ENCODE results near the gene KCNG1. TPM values are rescaled to one million over a fixed set of nuclear protein-coding genes. Genes with fewer than 3 reads are reported as not detected.

Gene KCNG1
- total RNA-seq, 1 donor from 2014 or later = 7.4 TPM

DNA sequence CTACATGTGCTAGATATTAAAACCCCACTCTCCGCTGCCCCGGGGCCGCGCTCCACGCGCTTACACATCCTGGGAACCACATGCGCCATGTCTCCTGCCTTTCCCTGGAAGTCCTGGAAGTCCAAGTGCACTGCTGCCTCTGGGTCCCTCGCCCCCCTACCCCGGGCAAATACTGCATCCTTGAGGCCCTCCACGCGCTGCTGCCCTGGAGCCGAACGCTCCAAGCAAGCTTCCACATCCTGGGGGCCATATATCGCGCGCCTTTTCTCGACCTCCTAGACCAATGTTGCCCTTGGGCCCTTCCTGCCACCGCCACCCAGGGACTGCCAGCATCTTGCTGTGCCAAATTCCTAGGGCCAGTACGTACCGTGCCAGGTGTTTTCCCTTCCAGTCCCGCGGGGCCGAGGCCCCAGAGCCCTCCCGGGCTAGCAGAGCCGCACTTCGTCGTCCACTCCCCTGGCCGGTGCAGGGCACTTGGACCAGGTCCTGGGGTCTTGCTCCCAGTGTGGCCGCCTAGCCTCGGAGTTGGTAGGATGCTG lies 779 bp upstream of the KCNG1 start:
- intact Hi-C loops (cut with micrococcal nuclease) = loop anchor here (1.0 to 5.0 kb wide), 2 partner anchors 12 to 69 kb away; no protein-coding TSS in a partner anchor
- ChIA-PET POLR2A (interaction anchor here (0.9 to 1.5 kb wide), 3 partner anchors 11 to 233 kb away, joined by 3 read pairs; no protein-coding TSS in a partner anchor), CTCF (no interaction called here)
- peaks cover 39% of the 10 kb centered on the region for H3K27me3 Mint-ChIP-seq
- DNase-seq = no peak
- TF ChIP-seq, protein P1, sequence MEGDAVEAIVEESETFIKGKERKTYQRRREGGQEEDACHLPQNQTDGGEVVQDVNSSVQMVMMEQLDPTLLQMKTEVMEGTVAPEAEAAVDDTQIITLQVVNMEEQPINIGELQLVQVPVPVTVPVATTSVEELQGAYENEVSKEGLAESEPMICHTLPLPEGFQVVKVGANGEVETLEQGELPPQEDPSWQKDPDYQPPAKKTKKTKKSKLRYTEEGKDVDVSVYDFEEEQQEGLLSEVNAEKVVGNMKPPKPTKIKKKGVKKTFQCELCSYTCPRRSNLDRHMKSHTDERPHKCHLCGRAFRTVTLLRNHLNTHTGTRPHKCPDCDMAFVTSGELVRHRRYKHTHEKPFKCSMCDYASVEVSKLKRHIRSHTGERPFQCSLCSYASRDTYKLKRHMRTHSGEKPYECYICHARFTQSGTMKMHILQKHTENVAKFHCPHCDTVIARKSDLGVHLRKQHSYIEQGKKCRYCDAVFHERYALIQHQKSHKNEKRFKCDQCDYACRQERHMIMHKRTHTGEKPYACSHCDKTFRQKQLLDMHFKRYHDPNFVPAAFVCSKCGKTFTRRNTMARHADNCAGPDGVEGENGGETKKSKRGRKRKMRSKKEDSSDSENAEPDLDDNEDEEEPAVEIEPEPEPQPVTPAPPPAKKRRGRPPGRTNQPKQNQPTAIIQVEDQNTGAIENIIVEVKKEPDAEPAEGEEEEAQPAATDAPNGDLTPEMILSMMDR (IDR thresholded peaks at IDR 0.05) = no peak
- H3K4me3 Mint-ChIP-seq = peak overlapping the region; percentile 78
- H3K27ac Mint-ChIP-seq = peak overlapping the region; percentile 31
- H3K36me3 Mint-ChIP-seq (ENCODE audit: low read depth) = no peaks in the 10 kb centered on the region
- H3K4me1 Mint-ChIP-seq = peaks cover 16% of the 10 kb centered on the region
- ATAC-seq (ENCODE audit: low read depth) = no peak
- H3K9me3 Mint-ChIP-seq = no peaks in the 10 kb centered on the region

DNA sequence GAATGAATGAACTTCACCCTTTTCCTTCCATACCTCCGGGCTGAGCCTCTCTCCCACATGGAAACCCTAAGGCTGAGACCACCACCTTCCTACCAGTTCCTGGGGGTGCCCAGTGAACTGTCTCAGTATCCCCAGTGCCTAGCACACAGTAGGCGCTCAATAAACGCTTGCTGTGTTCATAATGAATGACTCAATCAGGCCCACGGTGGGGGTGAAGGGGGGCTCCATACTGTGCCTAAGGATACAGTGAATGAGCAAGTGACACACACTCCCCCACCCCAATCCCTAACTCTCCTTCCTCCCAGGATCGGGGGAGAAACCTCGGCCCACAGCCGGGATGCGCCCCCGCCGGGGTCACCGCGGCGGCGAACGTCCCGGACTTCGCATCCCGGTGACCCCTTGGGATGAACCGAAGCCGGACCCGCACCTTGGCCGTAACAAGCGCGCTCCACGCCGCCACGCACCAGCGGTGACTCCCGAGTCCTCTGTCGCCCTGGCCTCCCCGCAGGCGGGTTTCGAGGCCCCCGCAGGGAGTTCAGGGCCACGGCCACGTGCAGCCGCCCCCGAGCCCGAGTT lies 592 bp downstream of the KCNG1 start:
- no peak overlapping the region for H3K27ac Mint-ChIP-seq
- TF ChIP-seq, protein P1 (IDR thresholded peaks at IDR 0.05) = no peak

DNA sequence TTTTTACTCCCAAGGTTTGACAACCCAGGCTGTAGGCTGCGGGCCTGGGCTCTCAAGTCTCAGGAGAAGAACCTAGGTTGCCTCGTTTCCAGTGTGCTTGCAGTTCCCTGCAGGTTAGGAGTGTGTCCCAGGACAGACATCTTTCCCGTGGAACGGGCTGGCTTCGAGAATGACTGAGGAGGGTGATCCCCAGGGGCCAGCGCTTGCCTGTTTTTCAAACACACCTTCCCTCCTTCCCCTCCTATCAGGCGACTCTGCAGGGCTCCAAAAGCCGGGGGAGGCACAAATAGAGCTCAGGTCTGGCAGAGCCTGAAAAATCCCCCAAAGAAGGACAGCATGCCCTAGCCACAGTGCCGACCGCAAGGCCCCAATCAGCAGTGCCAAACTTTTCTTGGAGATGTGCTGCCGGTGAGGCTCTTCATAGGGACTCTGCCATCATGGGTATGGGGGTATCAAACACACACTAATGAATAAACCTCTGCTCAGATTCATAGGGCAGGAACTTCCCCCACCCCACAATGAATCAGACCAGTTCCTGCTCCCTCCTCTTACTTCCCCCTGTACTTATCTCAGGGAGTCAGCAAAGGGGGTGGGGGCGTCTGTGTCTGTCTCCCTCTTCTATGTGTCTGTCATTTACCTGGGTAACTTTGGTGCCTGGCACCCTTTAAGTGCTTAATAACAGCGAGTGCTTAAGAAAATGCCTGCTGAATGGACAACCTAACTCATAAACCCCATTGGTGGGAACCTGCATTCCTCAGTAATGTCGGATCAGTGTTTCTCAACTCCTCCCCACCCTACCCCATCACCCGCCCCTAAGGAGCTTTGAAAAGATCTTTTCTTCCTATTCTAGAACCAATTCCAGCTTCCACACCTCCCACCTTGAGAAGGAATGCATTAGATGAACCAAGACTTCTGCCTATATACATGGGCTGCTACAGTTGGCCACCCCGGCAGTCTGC lies 1.6 kb downstream of the KCNG1 start:
- H3K9me3 Mint-ChIP-seq = no peaks in the 10 kb centered on the region
- TF ChIP-seq, protein P1 (IDR thresholded peaks at IDR 0.05) = no peak
- H3K27ac Mint-ChIP-seq = peak overlapping the region; percentile 10
- H3K36me3 Mint-ChIP-seq (ENCODE audit: low read depth) = no peaks in the 10 kb centered on the region
- DNase-seq (no peak), ATAC-seq (ENCODE audit: low read depth) (peak; percentile 19)
- H3K27me3 Mint-ChIP-seq = peaks cover 32% of the 10 kb centered on the region
- intact Hi-C loops (cut with micrococcal nuclease) = loop anchor here (5.0 kb wide), 1 partner anchor 71 kb away; no protein-coding TSS in a partner anchor
- POLR2A ChIA-PET = interaction anchor here (0.7 to 0.8 kb wide), 2 partner anchors 8 to 13 kb away, joined by 4 to 7 read pairs; no protein-coding TSS in a partner anchor
- CTCF ChIA-PET = no interaction called here
- peak overlapping the region; percentile 74 for H3K4me3 Mint-ChIP-seq
- peaks cover 16% of the 10 kb centered on the region for H3K4me1 Mint-ChIP-seq

More for the DNA sequence above, 592 bp downstream of the KCNG1 start:
- intact Hi-C loops (cut with micrococcal nuclease) = loop anchor here (5.0 kb wide), 1 partner anchor 70 kb away; no protein-coding TSS in a partner anchor
- Mint-ChIP-seq H3K4me3 (peak overlapping the region; percentile 74), H3K4me1 (peaks cover 16% of the 10 kb centered on the region), H3K27me3 (peaks cover 32% of the 10 kb centered on the region), H3K36me3 (ENCODE audit: low read depth) (no peaks in the 10 kb centered on the region), H3K9me3 (no peaks in the 10 kb centered on the region)
- POLR2A ChIA-PET = interaction anchor here (0.7 to 1.5 kb wide), 4 partner anchors 7 to 106 kb away, joined by 3 to 7 read pairs (median 4); no protein-coding TSS in a partner anchor
- ATAC-seq (ENCODE audit: low read depth) = no peak
- CTCF ChIA-PET = no interaction called here
- DNase-seq = no peak

DNA sequence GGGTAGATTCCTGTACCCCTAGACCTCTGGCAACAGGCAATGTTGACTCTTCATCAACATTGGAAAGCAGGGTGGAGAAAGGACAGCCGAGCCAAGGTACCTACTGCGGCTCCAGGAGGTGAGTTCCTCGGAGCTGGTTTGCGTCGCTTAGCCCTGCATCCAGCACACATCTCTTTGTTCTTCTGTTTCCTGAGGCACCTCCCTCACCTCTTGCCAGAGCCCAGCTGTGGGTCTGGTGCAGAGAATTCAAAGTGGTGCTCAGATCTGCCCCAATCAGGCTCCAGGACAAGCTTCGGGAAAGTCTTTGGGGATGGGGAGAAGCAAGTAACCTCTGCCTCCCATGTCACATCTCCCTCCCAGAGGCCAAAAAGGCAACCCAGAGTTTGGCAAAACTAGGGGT lies 2.2 kb downstream of the KCNG1 start:
- no peak overlapping the region for H3K4me3 Mint-ChIP-seq
- TF ChIP-seq, protein P1 (IDR thresholded peaks at IDR 0.05) = no peak
- peak overlapping the region; percentile 12 for H3K27ac Mint-ChIP-seq
- H3K27me3 Mint-ChIP-seq = peaks cover 32% of the 10 kb centered on the region
- no peak for ATAC-seq (ENCODE audit: low read depth)
- POLR2A ChIA-PET = no interaction called here
- intact Hi-C loops (cut with micrococcal nuclease) = loop anchor here (5.0 kb wide), 1 partner anchor 72 kb away; no protein-coding TSS in a partner anchor
- H3K36me3 Mint-ChIP-seq (ENCODE audit: low read depth) = no peaks in the 10 kb centered on the region
- no peaks in the 10 kb centered on the region for H3K9me3 Mint-ChIP-seq
- DNase-seq = no peak
- peaks cover 16% of the 10 kb centered on the region for H3K4me1 Mint-ChIP-seq
- CTCF ChIA-PET = no interaction called here

Measured in activated B cell treated with CpG ODN at 0.5 μM for 24 hours (primary cell).